Activated CD4-positive, alpha-beta memory T cell treated with anti-CD3 and anti-CD28 coated beads, Interleukin-2, amount 10 ng/mL, durations not matched to agents 7 days and 5 days (primary cell): ENCODE data around the gene CEACAM18. TPM values are rescaled to one million over a fixed set of nuclear protein-coding genes. Genes with fewer than 3 reads are reported as not detected.
A peak's percentile ranks its signal among the peaks of the same experiment; 100 is the strongest.
"Not testable (repeated sequence)": the region's sequence is repeated elsewhere in the genome, so short reads cannot be mapped to it uniquely, and the experiment has no call there.

Source experiments
- CTCF ChIA-PET: fragments of 350-600 bp; sonication (Branson Sonifier 250); formaldehyde crosslinking; loops from one replicate; lab custom pipeline; 2021; ENCODE audit warnings: antibody characterized with exemption, inconsistent platforms; lab: Charles Lee
- POLR2A ChIA-PET: fragments of 350-600 bp; sonication (Branson Sonifier 250); formaldehyde crosslinking; loops from one replicate; lab custom pipeline; 2021; ENCODE audit warnings: antibody characterized with exemption; lab: Charles Lee
- DNase-seq: peaks from one replicate; pipeline ENCODE4 v3.0.0-alpha.2; 2020
- H3K27ac Mint-ChIP-seq: one replicate; pipeline ENCODE4 v1.8.0; 2021; ENCODE audit warnings: mild to moderate bottlenecking, mixed read lengths
- H3K27me3 Mint-ChIP-seq: one replicate; pipeline ENCODE4 v1.8.0; 2021; ENCODE audit warnings: mixed read lengths
- H3K36me3 Mint-ChIP-seq: one replicate; pipeline ENCODE4 v1.8.0; 2021; ENCODE audit warnings: low read depth, mixed read lengths
- H3K4me1 Mint-ChIP-seq: one replicate; pipeline ENCODE4 v1.8.0; 2021; ENCODE audit warnings: mixed read lengths
- H3K4me3 Mint-ChIP-seq: one replicate; pipeline ENCODE4 v1.8.0; 2021; ENCODE audit warnings: mild to moderate bottlenecking, mixed read lengths
- H3K9me3 Mint-ChIP-seq: one replicate; pipeline ENCODE4 v1.8.0; 2021; ENCODE audit warnings: mixed read lengths
- total RNA-seq, 2 experiments: library from RNA; stranded (reverse); gene quantifications; one replicate each; pipeline ENCODE4 v1.2.3, GENCODE V29; 2021

The CEACAM18 gene
- not detected for total RNA-seq

- ChIA-PET CTCF (no interaction called here), POLR2A (no interaction called here)
- Mint-ChIP-seq H3K4me1 (no peaks in the 10 kb centered on the region), H3K27me3 (peaks cover 11% of the 10 kb centered on the region), H3K4me3 (no peak within 1 kb of the TSS), H3K9me3 (no peaks in the 10 kb centered on the region), H3K36me3 (no peaks in the 10 kb centered on the region), H3K27ac (no peak within 1 kb of the TSS)
- no peak for DNase-seq
Measured at GRCh38 chr19:51478381-51479234, at the start of gene CEACAM18. CEACAM18 (plus strand) TSS chr19:51478539.

GRCh38 chr19:51430221-51430620 lies 48.1 kb upstream of the CEACAM18 start:
- Mint-ChIP-seq H3K36me3 (no peaks in the 10 kb centered on the region), H3K4me1 (no peaks in the 10 kb centered on the region), H3K9me3 (no peaks in the 10 kb centered on the region), H3K27me3 (peaks cover 10% of the 10 kb centered on the region), H3K4me3 (no peak overlapping the region), H3K27ac (no peak overlapping the region)
- POLR2A ChIA-PET = no interaction called here
- DNase-seq = no peak
- CTCF ChIA-PET = no interaction called here

- Mint-ChIP-seq H3K4me3 (no peak overlapping the region), H3K4me1 (no peaks in the 10 kb centered on the region), H3K36me3 (no peaks in the 10 kb centered on the region), H3K27ac (no peak overlapping the region), H3K9me3 (no peaks in the 10 kb centered on the region), H3K27me3 (peaks cover 16% of the 10 kb centered on the region)
- CTCF ChIA-PET = no interaction called here
- DNase-seq = no peak
- POLR2A ChIA-PET = no interaction called here
Measured at GRCh38 chr19:51431124-51431523, 47.2 kb upstream of the CEACAM18 start.

GRCh38 chr19:51433043-51433442 lies 45.3 kb upstream of the CEACAM18 start:
- H3K9me3 Mint-ChIP-seq = no peaks in the 10 kb centered on the region
- H3K36me3 Mint-ChIP-seq = no peaks in the 10 kb centered on the region
- CTCF ChIA-PET = no interaction called here
- DNase-seq = no peak
- H3K4me1 Mint-ChIP-seq = no peaks in the 10 kb centered on the region
- peaks cover 20% of the 10 kb centered on the region for H3K27me3 Mint-ChIP-seq
- POLR2A ChIA-PET = no interaction called here
- no peak overlapping the region for H3K27ac Mint-ChIP-seq
- H3K4me3 Mint-ChIP-seq = no peak overlapping the region

GRCh38 chr19:51434456-51434855 lies 43.9 kb upstream of the CEACAM18 start:
- POLR2A ChIA-PET = no interaction called here

GRCh38 chr19:51439021-51439465 lies 39.3 kb upstream of the CEACAM18 start:
- peaks cover 2% of the 10 kb centered on the region for H3K9me3 Mint-ChIP-seq
- H3K4me1 Mint-ChIP-seq = peaks cover 46% of the 10 kb centered on the region
- H3K27me3 Mint-ChIP-seq = peaks cover 30% of the 10 kb centered on the region
- DNase-seq = peak; percentile 59
- no peak overlapping the region for H3K4me3 Mint-ChIP-seq
- CTCF ChIA-PET = interaction anchor here (1.1 to 7.0 kb wide), 8 partner anchors 12 to 223 kb away, joined by 3 to 57 read pairs (median 6); no protein-coding TSS in a partner anchor
- H3K27ac Mint-ChIP-seq = no peak overlapping the region
- H3K36me3 Mint-ChIP-seq = peaks cover 3% of the 10 kb centered on the region
- POLR2A ChIA-PET = interaction anchor here (1.1 kb wide), 1 partner anchor 19 kb away, joined by 3 read pairs; no protein-coding TSS in a partner anchor

More at GRCh38 chr19:51434456-51434855, 43.9 kb upstream of the CEACAM18 start:
- no peaks in the 10 kb centered on the region for H3K9me3 Mint-ChIP-seq
- no peaks in the 10 kb centered on the region for H3K36me3 Mint-ChIP-seq
- no peak overlapping the region for H3K4me3 Mint-ChIP-seq
- H3K27ac Mint-ChIP-seq = no peak overlapping the region
- no peak for DNase-seq
- CTCF ChIA-PET = interaction anchor here (0.6 kb wide), 1 partner anchor 14 kb away, joined by 3 read pairs; no protein-coding TSS in a partner anchor
- H3K4me1 Mint-ChIP-seq = peaks cover 10% of the 10 kb centered on the region
- H3K27me3 Mint-ChIP-seq = peaks cover 19% of the 10 kb centered on the region

- DNase-seq = no peak
- POLR2A ChIA-PET = interaction anchor here (1.4 to 3.0 kb wide), 3 partner anchors 10 to 67 kb away, joined by 3 to 24 read pairs (median 8); partner anchors contain the start of gene NKG7
- Mint-ChIP-seq H3K4me3 (no peak overlapping the region), H3K36me3 (peaks cover 3% of the 10 kb centered on the region), H3K27me3 (peaks cover 32% of the 10 kb centered on the region), H3K27ac (no peak overlapping the region), H3K9me3 (peaks cover 2% of the 10 kb centered on the region), H3K4me1 (peaks cover 46% of the 10 kb centered on the region)
- CTCF ChIA-PET = interaction anchor here (0.6 to 7.0 kb wide), 9 partner anchors 19 to 284 kb away, joined by 3 to 57 read pairs (median 6); no protein-coding TSS in a partner anchor
Measured at GRCh38 chr19:51440052-51440451, 38.3 kb upstream of the CEACAM18 start.

GRCh38 chr19:51440846-51441409 lies 37.4 kb upstream of the CEACAM18 start:
- peak overlapping the region; percentile 72 for H3K4me3 Mint-ChIP-seq
- H3K4me1 Mint-ChIP-seq = peaks cover 46% of the 10 kb centered on the region
- peak overlapping the region; percentile 77 for H3K27ac Mint-ChIP-seq
- peak; percentile 32 for DNase-seq
- POLR2A ChIA-PET = interaction anchor here (1.2 to 3.0 kb wide), 4 partner anchors 9 to 98 kb away, joined by 3 to 24 read pairs (median 6); partner anchors contain the start of gene NKG7
- CTCF ChIA-PET = interaction anchor here (0.7 to 7.0 kb wide), 9 partner anchors 20 to 285 kb away, joined by 3 to 57 read pairs (median 6); no protein-coding TSS in a partner anchor
- peaks cover 7% of the 10 kb centered on the region for H3K36me3 Mint-ChIP-seq
- H3K27me3 Mint-ChIP-seq = peaks cover 35% of the 10 kb centered on the region
- peaks cover 2% of the 10 kb centered on the region for H3K9me3 Mint-ChIP-seq

GRCh38 chr19:51441410-51442390 lies 36.6 kb upstream of the CEACAM18 start:
- Mint-ChIP-seq H3K4me1 (peaks cover 47% of the 10 kb centered on the region), H3K27me3 (peaks cover 29% of the 10 kb centered on the region), H3K27ac (peak overlapping the region; percentile 77), H3K4me3 (peak overlapping the region; percentile 72), H3K9me3 (peaks cover 2% of the 10 kb centered on the region), H3K36me3 (peaks cover 8% of the 10 kb centered on the region)
- peak; percentile 95 for DNase-seq
- ChIA-PET POLR2A (interaction anchor here (0.7 to 3.0 kb wide), 6 partner anchors 9 to 99 kb away, joined by 3 to 24 read pairs (median 3); partner anchors contain the start of gene NKG7), CTCF (interaction anchor here (0.7 to 7.0 kb wide), 10 partner anchors 20 to 283 kb away, joined by 3 to 57 read pairs (median 4); partner anchors contain the start of gene NKG7)

- peaks cover 26% of the 10 kb centered on the region for H3K27me3 Mint-ChIP-seq
- peaks cover 25% of the 10 kb centered on the region for H3K36me3 Mint-ChIP-seq
- CTCF ChIA-PET = interaction anchor here (0.7 to 1.2 kb wide), 2 partner anchors 26 to 210 kb away, joined by 3 read pairs; no protein-coding TSS in a partner anchor
- peaks cover 21% of the 10 kb centered on the region for H3K9me3 Mint-ChIP-seq
- DNase-seq, H3K4me3 Mint-ChIP-seq, POLR2A ChIA-PET: not testable (repeated sequence)
- peak overlapping the region; percentile 5 for H3K27ac Mint-ChIP-seq
- H3K4me1 Mint-ChIP-seq = peaks cover 31% of the 10 kb centered on the region
Measured at GRCh38 chr19:51447510-51447909, 30.8 kb upstream of the CEACAM18 start.

- peaks cover 26% of the 10 kb centered on the region for H3K4me1 Mint-ChIP-seq
- no peak for DNase-seq
- H3K4me3 Mint-ChIP-seq = peak overlapping the region; percentile 21
- ChIA-PET POLR2A (no interaction called here), CTCF (interaction anchor here (0.7 to 1.4 kb wide), 3 partner anchors 26 to 209 kb away, joined by 3 read pairs; no protein-coding TSS in a partner anchor)
- peaks cover 25% of the 10 kb centered on the region for H3K36me3 Mint-ChIP-seq
- H3K27ac Mint-ChIP-seq = peak overlapping the region; percentile 74
- peaks cover 22% of the 10 kb centered on the region for H3K9me3 Mint-ChIP-seq
- H3K27me3 Mint-ChIP-seq = peaks cover 23% of the 10 kb centered on the region
Measured at GRCh38 chr19:51448011-51448410, 30.3 kb upstream of the CEACAM18 start.
